HG03565 (cell line): ENCODE data around the gene TST.

Experiments used
- ATAC-seq: cut with Tn5 transposase; IDR thresholded peaks from one replicate; pipeline ENCODE4 v1.9.1; 2021; ENCODE audit warnings: mild to moderate bottlenecking, moderate library complexity; ENCODE audit not compliant: unreplicated experiment

TST gene

GRCh38 chr22:36988075-36988832, 31.0 kb downstream of the TST start:
- ATAC-seq, result no peak

GRCh38 chr22:36986242-36986821, 32.9 kb downstream of the TST start:
- ATAC-seq, result no peak

- no peak for ATAC-seq
Observed at GRCh38 chr22:36985211-36985889, 33.9 kb downstream of the TST start.

GRCh38 chr22:36982136-36982535, 37.1 kb downstream of the TST start:
- ATAC-seq, result no peak

GRCh38 chr22:36981247-36981775, 37.9 kb downstream of the TST start:
- no peak for ATAC-seq

- ATAC-seq, result no peak
Observed at GRCh38 chr22:36979016-36979910, 40.0 kb downstream of the TST start.

GRCh38 chr22:36977947-36978660, 41.1 kb downstream of the TST start:
- ATAC-seq, result peak; percentile 46

GRCh38 chr22:36977401-36977861, 41.8 kb downstream of the TST start:
- no peak for ATAC-seq

GRCh38 chr22:36976606-36977005, 42.6 kb downstream of the TST start:
- ATAC-seq, result no peak

- no peak for ATAC-seq
Observed at GRCh38 chr22:36971341-36972125, 47.7 kb downstream of the TST start.

GRCh38 chr22:36968249-36968964, 50.8 kb downstream of the TST start:
- no peak for ATAC-seq

GRCh38 chr22:36966851-36967540, 52.3 kb downstream of the TST start:
- no peak for ATAC-seq

GRCh38 chr22:36965696-36966095, 53.6 kb downstream of the TST start:
- ATAC-seq, result no peak

- no peak for ATAC-seq
Observed at GRCh38 chr22:36964106-36964505, 55.1 kb downstream of the TST start.

- no peak for ATAC-seq
Observed at GRCh38 chr22:36963302-36963701, 55.9 kb downstream of the TST start.

- no peak for ATAC-seq
Observed at GRCh38 chr22:36961626-36962025, 57.6 kb downstream of the TST start.
